ENCODE results near the gene SND1. TPM values are rescaled to one million over a fixed set of nuclear protein-coding genes. Genes with fewer than 3 reads are reported as not detected.

SND1 gene
- total and polyA plus RNA-seq, 2 donors (not counting 1 experiment from before 2014, with no cell fraction given): 137 to 174 TPM

- H3K36me3 ChIP-seq (ENCODE audit: control insufficient read depth, insufficient read depth, low read length): no peaks in the 10 kb centered on the region
- H2AFZ ChIP-seq (ENCODE audit: low read length): no peak overlapping the region
- no peak for DNase-seq (ENCODE audit: low read depth in 2 of 2)
- H3K27me3 ChIP-seq (ENCODE audit: control insufficient read depth, insufficient read depth, low read length): peaks cover 10% of the 10 kb centered on the region
- no peak overlapping the region for H3K4me2 ChIP-seq (ENCODE audit: extremely low read depth, insufficient read depth, low read length)
- no peak overlapping the region for H3K27ac ChIP-seq (ENCODE audit: insufficient read depth, low read length)
- no peaks in the 10 kb centered on the region for H4K20me1 ChIP-seq (ENCODE audit: control insufficient read depth, extremely low read depth, insufficient read depth, low read length)
- no peaks in the 10 kb centered on the region for H3K9me3 ChIP-seq (ENCODE audit: control insufficient read depth, insufficient read depth, low read depth, low read length)
- H3K79me2 ChIP-seq (ENCODE audit: control insufficient read depth, insufficient read depth, low read length): no peaks in the 10 kb centered on the region
- TF ChIP-seq EZH2 (IDR thresholded peaks at IDR 0.05; ENCODE audit: low read length, missing control alignments) (no peak), CTCF (conservative IDR thresholded peaks at IDR 0.05 in 1 of 2, IDR thresholded peaks at IDR 0.05 in 1 of 2; ENCODE audit: low read depth in 1 of 2, low read length in 2 of 2) (no peak)
- no peak overlapping the region for H3K9ac ChIP-seq (ENCODE audit: insufficient read depth, low read length)
- H3K4me1 ChIP-seq (ENCODE audit: control insufficient read depth, extremely low read depth, insufficient read depth, low read length): no peaks in the 10 kb centered on the region
- H3K4me3 ChIP-seq (replicated peaks in 1 of 4; ENCODE audit: control extremely low read depth in 1 of 4, insufficient read depth in 1 of 4, low read depth in 3 of 4, low read length in 4 of 4): no peak overlapping the region
Measured at GRCh38 chr7:128115821-128116723, 464.1 kb downstream of the SND1 start.

- H4K20me1 ChIP-seq (ENCODE audit: control insufficient read depth, extremely low read depth, insufficient read depth, low read length): no peaks in the 10 kb centered on the region
- no peak overlapping the region for H2AFZ ChIP-seq (ENCODE audit: low read length)
- no peak for TF ChIP-seq CTCF (conservative IDR thresholded peaks at IDR 0.05 in 1 of 2, IDR thresholded peaks at IDR 0.05 in 1 of 2; ENCODE audit: low read depth in 1 of 2, low read length in 2 of 2)
- TF ChIP-seq EZH2 (IDR thresholded peaks at IDR 0.05; ENCODE audit: low read length, missing control alignments): no peak
- H3K79me2 ChIP-seq (ENCODE audit: control insufficient read depth, insufficient read depth, low read length): no peaks in the 10 kb centered on the region
- DNase-seq (ENCODE audit: low read depth in 2 of 2): no peak
- no peak overlapping the region for H3K9ac ChIP-seq (ENCODE audit: insufficient read depth, low read length)
- H3K27ac ChIP-seq (ENCODE audit: insufficient read depth, low read length): no peak overlapping the region
- no peak overlapping the region for H3K4me3 ChIP-seq (replicated peaks in 1 of 4; ENCODE audit: control extremely low read depth in 1 of 4, insufficient read depth in 1 of 4, low read depth in 3 of 4, low read length in 4 of 4)
- H3K9me3 ChIP-seq (ENCODE audit: control insufficient read depth, insufficient read depth, low read depth, low read length): no peaks in the 10 kb centered on the region
- no peaks in the 10 kb centered on the region for H3K36me3 ChIP-seq (ENCODE audit: control insufficient read depth, insufficient read depth, low read length)
- H3K4me2 ChIP-seq (ENCODE audit: extremely low read depth, insufficient read depth, low read length): no peak overlapping the region
- H3K27me3 ChIP-seq (ENCODE audit: control insufficient read depth, insufficient read depth, low read length): peaks cover 10% of the 10 kb centered on the region
- H3K4me1 ChIP-seq (ENCODE audit: control insufficient read depth, extremely low read depth, insufficient read depth, low read length): no peaks in the 10 kb centered on the region
Measured at GRCh38 chr7:128116740-128117139, 464.7 kb downstream of the SND1 start.

- no peak for TF ChIP-seq CTCF (conservative IDR thresholded peaks at IDR 0.05 in 1 of 2, IDR thresholded peaks at IDR 0.05 in 1 of 2; ENCODE audit: low read depth in 1 of 2, low read length in 2 of 2)
- no peak for TF ChIP-seq EZH2 (IDR thresholded peaks at IDR 0.05; ENCODE audit: low read length, missing control alignments)
Measured at GRCh38 chr7:128117691-128118090, 465.7 kb downstream of the SND1 start.

More at GRCh38 chr7:128117691-128118090, 465.7 kb downstream of the SND1 start:
- no peaks in the 10 kb centered on the region for H3K9me3 ChIP-seq (ENCODE audit: control insufficient read depth, insufficient read depth, low read depth, low read length)
- H4K20me1 ChIP-seq (ENCODE audit: control insufficient read depth, extremely low read depth, insufficient read depth, low read length): no peaks in the 10 kb centered on the region
- H3K4me2 ChIP-seq (ENCODE audit: extremely low read depth, insufficient read depth, low read length): no peak overlapping the region
- H3K79me2 ChIP-seq (ENCODE audit: control insufficient read depth, insufficient read depth, low read length): no peaks in the 10 kb centered on the region
- no peaks in the 10 kb centered on the region for H3K4me1 ChIP-seq (ENCODE audit: control insufficient read depth, extremely low read depth, insufficient read depth, low read length)
- no peak overlapping the region for H2AFZ ChIP-seq (ENCODE audit: low read length)
- no peaks in the 10 kb centered on the region for H3K36me3 ChIP-seq (ENCODE audit: control insufficient read depth, insufficient read depth, low read length)
- H3K27me3 ChIP-seq (ENCODE audit: control insufficient read depth, insufficient read depth, low read length): peaks cover 11% of the 10 kb centered on the region
- H3K9ac ChIP-seq (ENCODE audit: insufficient read depth, low read length): no peak overlapping the region
- no peak overlapping the region for H3K27ac ChIP-seq (ENCODE audit: insufficient read depth, low read length)
- DNase-seq (ENCODE audit: low read depth in 2 of 2): no peak
- no peak overlapping the region for H3K4me3 ChIP-seq (replicated peaks in 1 of 4; ENCODE audit: control extremely low read depth in 1 of 4, insufficient read depth in 1 of 4, low read depth in 3 of 4, low read length in 4 of 4)
